Stomach (tissue), 9 donors: ENCODE results near the gene RAB1A. TPM values are rescaled to one million over a fixed set of nuclear protein-coding genes. Genes with fewer than 3 reads are reported as not detected.

Source experiments
- DNase-seq, 2 donors: peaks; one replicate each; pipeline versions ENCODE4 v3.0.0 to v3.0.0-alpha.2; 2013 to 2019
- H3K27ac ChIP-seq, 5 donors: fragments of 200-600 bp in 4 of 5; sonication (generic) in 4 of 5; one replicate each; pipeline ENCODE4 v1.5.1; 2013 to 2019; ENCODE audit warnings: mild to moderate bottlenecking in 1 of 5, moderate library complexity in 1 of 5
- H3K27me3 ChIP-seq, 3 donors: fragments of 200-600 bp; sonication (generic); one replicate each; pipeline ENCODE4 v1.5.1; 2017 to 2019; ENCODE audit warnings: mixed run types in 1 of 3
- H3K36me3 ChIP-seq, 4 donors: fragments of 200-600 bp; sonication (generic); 1 replicate in 3 of 4; 2 replicates in 1 of 4; pipeline ENCODE4 v1.5.1; 2016 to 2019
- H3K4me1 ChIP-seq, 4 donors: fragments of 200-600 bp; sonication (generic); one replicate each; pipeline ENCODE4 v1.5.1; 2016 to 2019
- H3K4me3 ChIP-seq, 4 donors: fragments of 200-600 bp; sonication (generic) in 3 of 4; one replicate each; pipeline ENCODE4 v1.5.1; 2016 to 2019; ENCODE audit warnings: mild to moderate bottlenecking in 1 of 4
- H3K9me3 ChIP-seq, 4 donors: fragments of 200-600 bp; sonication (generic); one replicate each; pipeline ENCODE4 v1.5.1; 2016 to 2019
- EP300 ChIP-seq: sonication (generic); formaldehyde crosslinking; IDR thresholded peaks from one replicate; pipeline ENCODE4 v1.6.1; 2017; ENCODE audit warnings: antibody characterized with exemption
- POLR2A ChIP-seq, 4 donors: fragments of 450-650 bp; IDR thresholded peaks; one replicate each; pipeline ENCODE4 v1.6.1; 2016; ENCODE audit warnings: antibody characterized with exemption in 4 of 4, control low read depth in 2 of 4, mild to moderate bottlenecking in 1 of 4, moderate library complexity in 1 of 4
- POLR2AphosphoS5 ChIP-seq, 3 donors: sonication (generic); formaldehyde crosslinking; IDR thresholded peaks; one replicate each; pipeline ENCODE4 v1.6.1; 2016; ENCODE audit warnings: antibody characterized with exemption in 3 of 3
- WGBS, 5 donors: extraction: QIAGEN DNeasy Blood & Tissue Kit in 3 of 5; methylation state at CpG; one replicate each; pipeline versions ENCODE4 v1.1.5 to v1.1.7; 2013 to 2018; 5-methylcytosine and 5-hydroxymethylcytosine counted together
- intact Hi-C: fragments of 100-400 bp; cut with DNase I; formaldehyde crosslinking; loops from one replicate; pipeline ENCODE4 v1.15.1; 2023; ENCODE audit warnings: low total_unique reads
- polyA plus RNA-seq, 3 donors: library from polyadenylated mRNA; stranded (reverse); fragments of 200-250 nt; gene quantifications; one replicate each; pipeline ENCODE4 v1.2.3, GENCODE V29; 2013
- total RNA-seq, 5 donors: library from RNA; depleted of rRNA; stranded (reverse); fragments of >200 nt; gene quantifications; one replicate each; pipeline versions ENCODE4 v1.1.0 to v1.2.3, GENCODE V29; 2014 to 2016
- TF ChIP-seq, protein P1 (sequence below), 7 experiments: fragments of 450-650 bp in 4 of 7; fragments of 200-600 bp in 3 of 7; sonication (generic) in 3 of 7; IDR thresholded peaks; one replicate each; pipeline ENCODE4 v1.5.1; 2016 to 2019; ENCODE audit warnings: antibody characterized with exemption in 7 of 7, control low read depth in 2 of 7, mild to moderate bottlenecking in 1 of 7
- donor health status: healthy with polysubstance abuse.
- donor health status: Bipolar disorder and iron deficiency.
- donor health status: healthy.

The RAB1A gene
- total and polyA plus RNA-seq, 8 donors = 58.2 to 160 (median 88.1) TPM

DNA sequence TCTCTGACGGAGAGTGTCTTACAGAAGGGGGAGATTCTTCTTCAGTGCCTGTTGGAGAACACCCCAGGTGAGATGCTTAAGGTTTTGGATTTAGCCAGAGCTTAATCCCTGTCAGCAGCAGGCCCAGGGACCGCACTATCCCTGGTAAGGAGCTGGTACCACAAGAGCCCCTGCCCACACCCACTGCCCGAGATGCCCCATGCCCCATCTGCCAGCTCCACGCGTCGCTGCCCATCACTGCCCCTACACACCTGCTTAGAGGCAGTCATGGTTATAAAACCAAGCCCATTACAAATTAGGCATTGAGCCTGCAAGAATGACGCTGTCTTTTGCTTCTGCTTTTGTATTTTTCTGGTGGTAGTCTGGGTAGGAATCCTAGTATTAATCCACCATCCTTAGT, 52.0 kb downstream of the RAB1A start:
- WGBS, 5 donors = 95 to 99% (median 96%) methylated on average over 7 of the region's 7 CpGs
- TF ChIP-seq POLR2AphosphoS5 (IDR thresholded peaks at IDR 0.05) (no peak), POLR2A (IDR thresholded peaks at IDR 0.05) (no peak), EP300 (no peak)
- TF ChIP-seq, protein P1, sequence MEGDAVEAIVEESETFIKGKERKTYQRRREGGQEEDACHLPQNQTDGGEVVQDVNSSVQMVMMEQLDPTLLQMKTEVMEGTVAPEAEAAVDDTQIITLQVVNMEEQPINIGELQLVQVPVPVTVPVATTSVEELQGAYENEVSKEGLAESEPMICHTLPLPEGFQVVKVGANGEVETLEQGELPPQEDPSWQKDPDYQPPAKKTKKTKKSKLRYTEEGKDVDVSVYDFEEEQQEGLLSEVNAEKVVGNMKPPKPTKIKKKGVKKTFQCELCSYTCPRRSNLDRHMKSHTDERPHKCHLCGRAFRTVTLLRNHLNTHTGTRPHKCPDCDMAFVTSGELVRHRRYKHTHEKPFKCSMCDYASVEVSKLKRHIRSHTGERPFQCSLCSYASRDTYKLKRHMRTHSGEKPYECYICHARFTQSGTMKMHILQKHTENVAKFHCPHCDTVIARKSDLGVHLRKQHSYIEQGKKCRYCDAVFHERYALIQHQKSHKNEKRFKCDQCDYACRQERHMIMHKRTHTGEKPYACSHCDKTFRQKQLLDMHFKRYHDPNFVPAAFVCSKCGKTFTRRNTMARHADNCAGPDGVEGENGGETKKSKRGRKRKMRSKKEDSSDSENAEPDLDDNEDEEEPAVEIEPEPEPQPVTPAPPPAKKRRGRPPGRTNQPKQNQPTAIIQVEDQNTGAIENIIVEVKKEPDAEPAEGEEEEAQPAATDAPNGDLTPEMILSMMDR (IDR thresholded peaks at IDR 0.05) = no peak
- DNase-seq = no peak
- H3K4me1 ChIP-seq = peaks cover 22 to 55% (median 34%) of the 10 kb centered on the region in 4 donors
- no peaks in the 10 kb centered on the region for H3K9me3 ChIP-seq
- peaks cover 46 to 84% (median 77%) of the 10 kb centered on the region in 4 donors for H3K36me3 ChIP-seq
- H3K4me3 ChIP-seq = no peak overlapping the region
- no peaks in the 10 kb centered on the region for H3K27me3 ChIP-seq
- intact Hi-C loops = no loop called here
- H3K27ac ChIP-seq = no peak overlapping the region

DNA sequence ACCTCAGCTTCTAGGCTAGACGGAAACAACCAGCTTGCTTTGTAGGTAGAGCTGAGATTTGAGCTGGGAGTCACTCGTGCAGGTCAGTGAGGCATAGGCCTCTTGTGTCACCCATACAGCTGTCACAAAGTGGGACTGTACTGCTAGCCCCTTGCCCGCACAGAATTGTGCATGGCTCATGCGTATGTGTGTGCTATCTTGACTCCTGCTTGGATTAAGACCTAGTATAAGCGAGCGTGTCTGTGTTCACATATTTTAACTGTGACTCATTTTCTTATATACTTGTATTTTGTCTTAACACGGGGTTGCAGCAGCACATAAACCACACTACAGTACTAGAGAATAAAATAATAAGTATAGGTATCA, 53.6 kb downstream of the RAB1A start:
- Histone ChIP-seq H3K4me1 (peaks cover 22 to 49% (median 34%) of the 10 kb centered on the region in 4 donors), H3K36me3 (peaks cover 48 to 84% (median 77%) of the 10 kb centered on the region in 4 donors), H3K9me3 (no peaks in the 10 kb centered on the region), H3K4me3 (no peak overlapping the region), H3K27me3 (no peaks in the 10 kb centered on the region), H3K27ac (peak overlapping the region; percentile 45 to 84 (median 72))
- DNase-seq = peak in 1 of 2 donors; percentile 49
- intact Hi-C loops = no loop called here
- TF ChIP-seq POLR2AphosphoS5 (IDR thresholded peaks at IDR 0.05) = peak in 1 of 3 donors; percentile 21
- TF ChIP-seq EP300 = no peak
- WGBS, 5 donors = 19 to 40% (median 33%) methylated on average over 7 of the region's 7 CpGs

DNA sequence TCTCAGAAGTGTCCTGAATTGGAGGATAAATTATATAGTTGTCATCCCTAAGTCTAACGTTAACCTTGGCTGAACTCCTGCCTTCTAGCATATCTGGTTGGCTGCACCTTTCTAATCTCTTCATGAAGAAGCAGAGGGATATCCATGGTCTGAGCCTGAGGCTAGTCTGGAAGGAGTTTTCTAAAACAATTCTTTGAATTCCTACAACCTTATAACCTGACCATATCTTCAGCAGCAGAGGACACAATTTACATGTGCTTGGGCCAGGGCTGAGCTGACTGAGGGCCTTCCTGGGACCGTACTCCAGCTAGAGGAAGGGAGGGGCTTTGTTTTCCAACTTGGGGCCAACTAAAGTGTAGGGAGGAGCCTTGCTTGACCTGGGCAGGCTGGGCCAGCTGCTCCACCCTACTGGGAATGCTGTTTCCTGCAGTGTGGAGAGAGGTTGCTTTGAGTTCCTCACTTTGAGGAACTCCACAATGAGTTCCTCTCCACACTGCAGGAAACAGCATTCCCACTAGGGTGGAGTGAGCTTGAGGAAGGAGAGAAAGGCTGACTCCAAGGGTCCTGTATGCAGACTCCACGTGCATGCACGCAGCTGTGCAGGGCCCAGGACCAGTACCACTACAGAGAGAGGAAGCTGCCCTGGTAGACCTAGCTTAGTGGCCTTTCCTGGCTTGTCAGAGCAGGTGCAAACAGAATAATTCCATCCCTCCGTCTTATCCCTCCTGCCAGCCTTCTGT, 54.1 kb downstream of the RAB1A start:
- intact Hi-C loops = no loop called here

DNA sequence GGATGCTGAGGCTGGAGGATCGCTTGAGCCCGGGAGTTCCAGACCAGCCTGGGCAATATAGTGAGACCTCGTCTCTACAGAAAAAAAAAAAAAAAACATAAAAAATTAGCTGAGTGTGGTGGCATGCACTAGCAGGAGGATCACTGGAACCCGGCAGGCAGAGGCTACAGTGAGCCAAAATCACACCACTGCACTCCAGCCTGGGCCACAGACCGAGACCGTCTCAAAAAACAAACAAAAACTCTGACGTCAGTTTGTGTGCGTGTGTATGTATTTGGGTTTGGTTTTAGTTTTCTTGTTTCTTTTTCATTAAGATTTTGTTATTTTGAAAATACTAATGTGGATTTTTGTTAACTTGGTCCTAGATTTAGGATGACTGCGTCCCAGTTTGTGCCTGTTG, 54.7 kb downstream of the RAB1A start:
- no peaks in the 10 kb centered on the region for H3K9me3 ChIP-seq
- H3K4me3 ChIP-seq = no peak overlapping the region
- no peak for DNase-seq
- H3K4me1 ChIP-seq = peaks cover 27 to 55% (median 44%) of the 10 kb centered on the region in 4 donors
- 38 to 60% (median 45%) methylated on average over 9 of the region's 9 CpGs for WGBS, 5 donors
- intact Hi-C loops = no loop called here
- peaks cover 48 to 84% (median 77%) of the 10 kb centered on the region in 4 donors for H3K36me3 ChIP-seq
- no peak for TF ChIP-seq EP300
- TF ChIP-seq POLR2AphosphoS5 (IDR thresholded peaks at IDR 0.05) = no peak
- no peak for TF ChIP-seq POLR2A (IDR thresholded peaks at IDR 0.05)
- TF ChIP-seq, protein P1 (IDR thresholded peaks at IDR 0.05) = no peak
- no peaks in the 10 kb centered on the region for H3K27me3 ChIP-seq
- peak overlapping the region; percentile 22 to 84 (median 72) for H3K27ac ChIP-seq

More for the DNA sequence above, 54.1 kb downstream of the RAB1A start:
- no peaks in the 10 kb centered on the region for H3K27me3 ChIP-seq
- peaks cover 50 to 84% (median 77%) of the 10 kb centered on the region in 4 donors for H3K36me3 ChIP-seq
- H3K27ac ChIP-seq = peak overlapping the region; percentile 45 to 84 (median 72)
- peaks cover 22 to 49% (median 38%) of the 10 kb centered on the region in 4 donors for H3K4me1 ChIP-seq
- no peak overlapping the region for H3K4me3 ChIP-seq
- WGBS, 5 donors = 20 to 36% (median 22%) methylated on average over 5 of the region's 5 CpGs
- TF ChIP-seq, protein P1 (IDR thresholded peaks at IDR 0.05) = no peak
- peak in 1 of 3 donors; percentile 78 for TF ChIP-seq POLR2AphosphoS5 (IDR thresholded peaks at IDR 0.05)
- no peaks in the 10 kb centered on the region for H3K9me3 ChIP-seq
- peak; percentile 66 to 82 for DNase-seq
